T-cell (primary cell): Measurements from ENCODE around the gene RAB11A. TPM values are rescaled to one million over a fixed set of nuclear protein-coding genes. Genes with fewer than 3 reads are reported as not detected.
"Not testable (repeated sequence)": the region's sequence is repeated elsewhere in the genome, so short reads cannot be mapped to it uniquely, and the experiment has no call there.

Experiments used
- ATAC-seq, 4 experiments: fragments of 200-7000 bp in 3 of 4; fragments of 150-1000 bp in 1 of 4; cut with Tn5 transposase; replicated peaks in 1 of 4; 1 replicate in 3 of 4; 2 replicates in 1 of 4; pipeline ENCODE4 v1.10.0; 2021; ENCODE audit warnings: moderate library complexity in 3 of 4, mild to moderate bottlenecking in 2 of 4, moderate number of reproducible peaks in 1 of 4
- CTCF ChIA-PET, 2 donors: fragments of 300-600 bp; sonication (Branson Sonifier 250); formaldehyde crosslinking; loops; one replicate each; lab custom pipeline; 2022; ENCODE audit warnings: antibody characterized with exemption in 2 of 2; lab: Charles Lee
- POLR2A ChIA-PET, 2 donors: fragments of 300-600 bp; sonication (Branson Sonifier 250); formaldehyde crosslinking; loops; one replicate each; lab custom pipeline; 2022; ENCODE audit warnings: antibody characterized with exemption in 2 of 2; lab: Charles Lee
- DNase-seq, 35 experiments: peaks; one replicate each; pipeline versions ENCODE4 v3.0.0 to v3.0.0-alpha.2; 2013 to 2023
- H3K27ac ChIP-seq: one replicate; pipeline ENCODE4 v1.5.1; 2013; ENCODE audit warnings: low read length
- H3K27me3 ChIP-seq, 2 experiments: replicated peaks in 1 of 2; 1 replicate in 1 of 2; 2 replicates in 1 of 2; pipeline versions ENCODE4 v1.6.1 to v1.7.0; 2013; ENCODE audit warnings: low read length in 1 of 2, mixed read lengths in 1 of 2; ENCODE audit not compliant: control insufficient read depth in 2 of 2, insufficient read depth in 2 of 2; ENCODE audit errors: extremely low read depth in 1 of 2
- H3K36me3 ChIP-seq, 2 donors: 1 replicate in 1 of 2; 2 replicates in 1 of 2; pipeline versions ENCODE4 v1.6.1 to v1.7.0; 2013; ENCODE audit warnings: low read length in 1 of 2; ENCODE audit not compliant: control insufficient read depth in 2 of 2, insufficient read depth in 1 of 2; ENCODE audit errors: extremely low read depth in 1 of 2
- H3K4me1 ChIP-seq, 2 experiments: 1 replicate in 1 of 2; 2 replicates in 1 of 2; pipeline versions ENCODE4 v1.6.1 to v1.7.0; 2013; ENCODE audit warnings: low read length in 2 of 2, mixed read lengths in 1 of 2; ENCODE audit not compliant: insufficient read depth in 2 of 2, control insufficient read depth in 1 of 2; ENCODE audit errors: extremely low read depth in 1 of 2
- H3K4me3 ChIP-seq, 2 donors: 1 replicate in 1 of 2; 2 replicates in 1 of 2; pipeline versions ENCODE4 v1.5.1 to v1.7.0; 2013; ENCODE audit warnings: mild to moderate bottlenecking in 2 of 2, low read length in 1 of 2, moderate library complexity in 1 of 2; ENCODE audit not compliant: control insufficient read depth in 1 of 2; ENCODE audit errors: extremely low read depth in 1 of 2
- H3K9me3 ChIP-seq: 2 replicates; pipeline ENCODE4 v1.7.0; 2013
- H3K27ac Mint-ChIP-seq, 2 donors: one replicate each; pipeline ENCODE4 v1.8.0; 2020 to 2021; ENCODE audit warnings: mild to moderate bottlenecking in 2 of 2, mixed read lengths in 2 of 2
- H3K27me3 Mint-ChIP-seq, 2 donors: one replicate each; pipeline ENCODE4 v1.8.0; 2021 to 2022; ENCODE audit warnings: mixed read lengths in 2 of 2
- H3K36me3 Mint-ChIP-seq: one replicate; pipeline ENCODE4 v1.8.0; 2021; ENCODE audit warnings: mixed read lengths
- H3K4me1 Mint-ChIP-seq, 3 donors: one replicate each; pipeline ENCODE4 v1.8.0; 2020 to 2022; ENCODE audit warnings: mixed read lengths in 3 of 3, mild to moderate bottlenecking in 1 of 3
- H3K4me3 Mint-ChIP-seq, 3 donors: one replicate each; pipeline ENCODE4 v1.8.0; 2020 to 2022; ENCODE audit warnings: mild to moderate bottlenecking in 3 of 3, mixed read lengths in 3 of 3, moderate library complexity in 3 of 3
- H3K9me3 Mint-ChIP-seq, 3 donors: one replicate each; pipeline ENCODE4 v1.8.0; 2020 to 2022; ENCODE audit warnings: mixed read lengths in 3 of 3
- WGBS: methylation state at CpG from one replicate; pipeline ENCODE4 v1.1.5; 2013; ENCODE audit warnings: missing lambda C conversion rate; ENCODE audit not compliant: insufficient coverage; 5-methylcytosine and 5-hydroxymethylcytosine counted together
- total RNA-seq, 35 experiments: library from RNA in 6 of 35; stranded (reverse) in 6 of 35; fragments of 120-200 nt in 1 of 35; gene quantifications; one replicate each; pipeline versions ENCODE4 v1.2.1 to v1.2.4 and lab custom pipeline; 2013 to 2026

Gene RAB11A
- total RNA-seq, 5 donors from 2014 or later (not counting 1 experiment from before 2014, with no cell fraction given): 82.4 to 103 (median 97.5) TPM

DNA sequence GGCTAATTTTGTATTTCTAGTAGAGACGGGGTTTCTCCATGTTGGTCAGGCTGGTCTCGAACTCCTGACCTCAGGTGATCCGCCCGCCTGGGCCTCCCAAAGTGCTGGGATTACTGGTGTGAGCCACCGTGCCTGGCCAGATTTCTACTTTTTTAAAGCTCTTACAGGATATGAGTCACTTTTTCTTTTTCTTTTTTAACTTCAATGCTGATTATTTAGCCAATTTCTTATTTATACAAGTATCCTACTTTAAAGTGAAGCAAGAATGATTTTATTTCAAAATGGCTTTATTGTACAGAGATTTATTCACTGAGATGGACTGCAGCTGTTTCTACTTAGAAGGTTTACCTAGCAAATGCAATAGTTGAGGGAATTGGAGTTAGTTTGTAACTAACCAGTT lies 3.3 kb downstream of the RAB11A start:
- peaks cover 2 to 32% of the 10 kb centered on the region in 2 experiments for H3K4me1 ChIP-seq
- H3K36me3 Mint-ChIP-seq, H3K9me3 Mint-ChIP-seq, H3K9me3 ChIP-seq, H3K36me3 ChIP-seq, H3K27me3 ChIP-seq, CTCF ChIA-PET, ATAC-seq, H3K4me3 Mint-ChIP-seq, POLR2A ChIA-PET, H3K4me3 ChIP-seq, H3K27me3 Mint-ChIP-seq, DNase-seq, H3K27ac ChIP-seq: not testable (repeated sequence)
- WGBS: 68% methylated on average over 4 of the region's 5 CpGs
- H3K4me1 Mint-ChIP-seq: peaks cover 41 to 53% (median 49%) of the 10 kb centered on the region in 3 donors
- H3K27ac Mint-ChIP-seq: peak overlapping the region in 1 of 2 donors; percentile 29

DNA sequence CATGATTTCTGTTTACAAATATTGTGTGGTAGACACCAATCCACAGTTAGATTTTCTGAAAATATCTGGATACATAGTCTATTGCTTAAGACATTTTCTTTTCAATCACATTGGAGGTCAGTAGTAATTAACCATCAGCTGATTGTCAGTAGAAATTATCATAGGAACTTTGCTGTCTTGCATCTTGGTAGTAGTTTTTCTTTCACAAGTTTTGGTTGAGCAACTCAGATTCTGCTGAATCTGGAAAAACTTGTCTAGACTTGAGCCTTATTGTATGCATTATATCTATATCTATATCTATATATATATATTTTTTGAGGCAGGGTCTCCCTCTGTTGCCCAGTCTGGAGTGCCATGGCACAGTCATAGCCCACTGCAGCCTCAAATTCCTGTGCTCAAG lies 4.0 kb downstream of the RAB11A start:
- DNase-seq: no peak
- Mint-ChIP-seq H3K9me3 (no peaks in the 10 kb centered on the region), H3K36me3 (peaks cover 14% of the 10 kb centered on the region), H3K27ac (no peak overlapping the region), H3K4me1 (peaks cover 43 to 56% (median 51%) of the 10 kb centered on the region in 3 donors), H3K27me3 (no peaks in the 10 kb centered on the region), H3K4me3 (no peak overlapping the region)
- Histone ChIP-seq H3K36me3 (peaks cover 0 to 16% of the 10 kb centered on the region in 2 donors), H3K9me3 (no peaks in the 10 kb centered on the region), H3K27ac (no peak overlapping the region), H3K27me3 (no peaks in the 10 kb centered on the region), H3K4me3 (no peak overlapping the region), H3K4me1 (peaks cover 2 to 32% of the 10 kb centered on the region in 2 experiments)
- ATAC-seq: no peak
- CTCF ChIA-PET: no interaction called here
- POLR2A ChIA-PET: interaction anchor here in 1 of 2 donors (0.7 kb wide), 1 partner anchor 632 kb away, joined by 3 read pairs; the partner anchor contains the start of gene RPL4

DNA sequence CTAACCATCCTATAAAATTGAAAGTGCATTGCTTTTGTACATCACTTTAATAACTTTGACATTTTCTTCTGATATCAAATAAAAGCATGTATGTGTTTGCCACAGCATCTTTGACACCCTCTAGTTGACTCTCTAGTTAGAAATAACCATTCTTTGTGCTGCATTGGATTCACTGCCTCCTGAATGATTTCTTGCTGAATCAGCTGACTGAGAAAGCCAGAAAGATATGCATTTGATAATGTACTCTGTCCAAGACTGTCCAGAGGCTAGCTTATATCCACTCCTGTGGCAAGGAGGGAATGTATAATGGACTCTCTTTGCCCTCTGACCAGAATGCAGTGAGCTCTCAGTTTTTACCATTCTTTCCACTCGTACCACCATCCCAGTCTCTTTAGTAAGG lies 6.2 kb downstream of the RAB11A start:
- Mint-ChIP-seq H3K27ac (peak overlapping the region in 1 of 2 donors; percentile 24), H3K4me1 (peaks cover 30 to 54% (median 44%) of the 10 kb centered on the region in 3 donors), H3K9me3 (no peaks in the 10 kb centered on the region), H3K36me3 (peaks cover 21% of the 10 kb centered on the region), H3K27me3 (no peaks in the 10 kb centered on the region), H3K4me3 (no peak overlapping the region)
- DNase-seq: no peak
- no CpG with 5 or more reads among the region's 1 CpG for WGBS
- no peak for ATAC-seq
- H3K4me3 ChIP-seq: no peak overlapping the region
- H3K27ac ChIP-seq: no peak overlapping the region
- CTCF ChIA-PET: no interaction called here
- H3K36me3 ChIP-seq: peaks cover 0 to 35% of the 10 kb centered on the region in 2 donors
- H3K27me3 ChIP-seq: no peaks in the 10 kb centered on the region
- peaks cover 2 to 19% of the 10 kb centered on the region in 2 experiments for H3K4me1 ChIP-seq
- POLR2A ChIA-PET: no interaction called here
- H3K9me3 ChIP-seq: no peaks in the 10 kb centered on the region

DNA sequence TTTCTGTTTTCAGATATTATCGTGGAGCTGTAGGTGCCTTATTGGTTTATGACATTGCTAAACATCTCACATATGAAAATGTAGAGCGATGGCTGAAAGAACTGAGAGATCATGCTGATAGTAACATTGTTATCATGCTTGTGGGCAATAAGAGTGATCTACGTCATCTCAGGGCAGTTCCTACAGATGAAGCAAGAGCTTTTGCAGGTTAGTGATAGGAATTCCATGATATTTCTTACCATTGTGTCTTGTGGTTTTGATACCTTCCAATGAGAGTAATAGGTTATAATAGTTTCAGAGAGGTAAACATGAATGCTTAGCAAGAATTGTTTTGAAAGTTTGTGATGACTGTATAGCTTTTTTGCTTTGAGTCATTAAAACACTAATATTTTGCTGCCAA lies 8.5 kb downstream of the RAB11A start:
- no peaks in the 10 kb centered on the region for H3K27me3 Mint-ChIP-seq
- ATAC-seq (no peak), DNase-seq (no peak)
- peak overlapping the region in 1 of 2 donors; percentile 44 for H3K27ac Mint-ChIP-seq
- Histone ChIP-seq H3K4me1 (peaks cover 13 to 14% of the 10 kb centered on the region in 2 experiments), H3K4me3 (no peak overlapping the region), H3K27ac (no peak overlapping the region), H3K9me3 (no peaks in the 10 kb centered on the region), H3K27me3 (no peaks in the 10 kb centered on the region), H3K36me3 (peaks cover 0 to 45% of the 10 kb centered on the region in 2 donors)
- ChIA-PET CTCF (interaction anchor here in 1 of 2 donors (1.0 kb wide), 1 partner anchor 95 kb away, joined by 5 read pairs; no protein-coding TSS in a partner anchor), POLR2A (interaction anchor here (0.6 to 1.2 kb wide), 2 partner anchors 8 to 240 kb away, joined by 3 read pairs; partner anchors contain the start of gene RAB11A (in 1 of the 2))
- no peak overlapping the region for H3K4me3 Mint-ChIP-seq
- H3K4me1 Mint-ChIP-seq: peaks cover 34 to 56% (median 43%) of the 10 kb centered on the region in 3 donors
- 83% methylated on average over 2 of the region's 3 CpGs for WGBS
- H3K36me3 Mint-ChIP-seq: peaks cover 33% of the 10 kb centered on the region
- H3K9me3 Mint-ChIP-seq: no peaks in the 10 kb centered on the region

DNA sequence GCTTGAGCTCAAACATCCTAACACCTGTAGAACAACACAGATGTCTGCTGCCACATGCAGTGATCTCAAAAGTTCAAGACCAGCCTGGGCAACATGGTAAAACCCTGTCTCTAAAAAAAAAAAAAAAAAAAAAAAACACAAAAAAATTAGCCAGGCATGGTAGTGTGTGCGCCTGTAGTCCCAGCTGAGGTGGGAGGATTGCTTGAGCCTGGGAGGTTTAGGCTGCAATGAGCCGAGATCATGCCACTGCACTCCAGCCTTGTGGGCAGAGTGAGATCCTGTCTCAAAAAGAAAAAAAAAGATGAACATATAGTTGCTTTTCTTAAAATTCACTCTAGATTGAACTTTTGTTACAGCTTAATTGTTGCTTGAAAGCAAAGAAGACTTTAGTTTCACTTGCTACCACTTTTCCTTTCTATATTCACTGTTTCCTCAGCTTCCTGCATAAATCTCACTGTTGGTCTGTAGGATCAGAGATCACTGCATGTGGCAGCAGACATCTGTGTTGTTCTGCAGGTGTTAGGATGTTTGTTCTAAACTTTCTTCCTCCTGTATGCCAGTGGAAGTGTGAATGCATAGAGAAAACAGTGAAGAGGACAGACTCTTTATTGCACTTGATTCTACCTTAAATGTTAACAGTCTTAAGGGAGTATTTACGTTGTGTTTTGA lies 12.6 kb downstream of the RAB11A start:
- Histone ChIP-seq H3K36me3 (peaks cover 0 to 52% of the 10 kb centered on the region in 2 donors), H3K9me3 (no peaks in the 10 kb centered on the region), H3K4me1 (peaks cover 14 to 33% of the 10 kb centered on the region in 2 experiments), H3K4me3 (peak overlapping the region in 1 of 2 donors; percentile 26), H3K27ac (peak overlapping the region; percentile 39), H3K27me3 (no peaks in the 10 kb centered on the region)
- H3K36me3 Mint-ChIP-seq: peaks cover 47% of the 10 kb centered on the region
- POLR2A ChIA-PET: interaction anchor here in 1 of 2 donors (0.6 to 1.3 kb wide), 2 partner anchors 13 to 21 kb away, joined by 3 to 10 read pairs; partner anchors contain the start of gene RAB11A
- H3K27ac Mint-ChIP-seq: peak overlapping the region; percentile 57 to 85
- no peaks in the 10 kb centered on the region for H3K9me3 Mint-ChIP-seq
- ATAC-seq: peak; percentile 31 to 78 (median 50)
- CTCF ChIA-PET: interaction anchor here in 1 of 2 donors (0.5 to 1.1 kb wide), 4 partner anchors 12 to 163 kb away, joined by 3 to 8 read pairs (median 4); partner anchors contain the start of gene RAB11A
- DNase-seq: peak in 1 of 35 experiments; percentile 25
- whole genome bisulfite sequencing: 75% methylated on average over 2 of the region's 3 CpGs
- peaks cover 55 to 70% (median 61%) of the 10 kb centered on the region in 3 donors for H3K4me1 Mint-ChIP-seq
- H3K27me3 Mint-ChIP-seq: no peaks in the 10 kb centered on the region
- H3K4me3 Mint-ChIP-seq: peak overlapping the region in 2 of 3 donors; percentile 31 to 50

DNA sequence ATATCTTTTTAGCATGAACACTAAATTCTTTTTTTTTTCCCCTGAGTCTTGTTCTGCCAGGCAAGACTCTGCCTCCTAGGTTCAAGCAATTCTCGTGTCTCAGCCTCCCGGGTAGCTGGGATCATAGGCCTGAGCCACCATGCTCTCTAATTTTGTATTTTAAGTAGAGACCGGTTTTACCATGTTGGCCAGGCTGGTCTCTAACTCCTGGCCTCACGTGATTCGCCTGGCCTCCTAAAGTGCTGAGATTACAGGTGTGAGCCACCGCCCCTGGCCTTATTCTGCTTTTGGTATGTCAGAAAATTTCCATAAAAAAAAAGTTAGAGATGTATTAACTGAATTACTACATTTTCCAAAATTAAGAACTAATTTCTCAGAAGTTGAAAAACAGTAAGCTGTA lies 14.3 kb downstream of the RAB11A start:
- CTCF ChIA-PET: no interaction called here
- Histone ChIP-seq H3K4me3 (no peak overlapping the region), H3K9me3 (no peaks in the 10 kb centered on the region), H3K27ac (peak overlapping the region; percentile 15), H3K36me3 (peaks cover 0 to 35% of the 10 kb centered on the region in 2 donors), H3K4me1 (peaks cover 22 to 49% of the 10 kb centered on the region in 2 experiments), H3K27me3 (no peaks in the 10 kb centered on the region)
- POLR2A ChIA-PET: interaction anchor here in 1 of 2 donors (0.6 kb wide), 1 partner anchor 19 kb away, joined by 4 read pairs; no protein-coding TSS in a partner anchor
- H3K27me3 Mint-ChIP-seq: no peaks in the 10 kb centered on the region
- no peak overlapping the region for H3K4me3 Mint-ChIP-seq
- ATAC-seq: no peak
- WGBS: 92% methylated on average over 2 of the region's 6 CpGs
- DNase-seq: no peak
- H3K4me1 Mint-ChIP-seq: peaks cover 68 to 79% (median 72%) of the 10 kb centered on the region in 3 donors
- peak overlapping the region; percentile 19 to 67 for H3K27ac Mint-ChIP-seq
- no peaks in the 10 kb centered on the region for H3K9me3 Mint-ChIP-seq
- H3K36me3 Mint-ChIP-seq: peaks cover 52% of the 10 kb centered on the region
